ENCODE measurements around the gene SHROOM2.

- TF ChIP-seq POLR2A (IDR thresholded peaks at IDR 0.05): no peak
- TF ChIP-seq CTCF (IDR thresholded peaks at IDR 0.05): no peak
- TF ChIP-seq EP300 (IDR thresholded peaks at IDR 0.05): no peak
- no peak for TF ChIP-seq POLR2AphosphoS5 (IDR thresholded peaks at IDR 0.05)
Measured at GRCh38 chrX:9745417-9746115, 40.7 kb upstream of the SHROOM2 start.
